ENCODE data around the gene LPIN1. TPM values are rescaled to one million over a fixed set of nuclear protein-coding genes. Genes with fewer than 3 reads are reported as not detected.

Gene LPIN1
- total RNA-seq, 1 donor, result 62.2 TPM

- peak; percentile 97 for DNase-seq (ENCODE audit: low read depth)
- TF ChIP-seq CTCF (IDR thresholded peaks at IDR 0.05; ENCODE audit: insufficient read depth, low read depth, low read length), result peak; percentile 79
- no peak overlapping the region for H3K4me3 ChIP-seq (ENCODE audit: low read depth, low read length)
Observed at GRCh38 chr2:11738589-11739436, 7.6 kb upstream of the LPIN1 start.

GRCh38 chr2:11740723-11741122 lies 5.7 kb upstream of the LPIN1 start:
- no peak for TF ChIP-seq CTCF (IDR thresholded peaks at IDR 0.05; ENCODE audit: insufficient read depth, low read depth, low read length)
- no peak overlapping the region for H3K4me3 ChIP-seq (ENCODE audit: low read depth, low read length)
- DNase-seq (ENCODE audit: low read depth), result no peak

DNA sequence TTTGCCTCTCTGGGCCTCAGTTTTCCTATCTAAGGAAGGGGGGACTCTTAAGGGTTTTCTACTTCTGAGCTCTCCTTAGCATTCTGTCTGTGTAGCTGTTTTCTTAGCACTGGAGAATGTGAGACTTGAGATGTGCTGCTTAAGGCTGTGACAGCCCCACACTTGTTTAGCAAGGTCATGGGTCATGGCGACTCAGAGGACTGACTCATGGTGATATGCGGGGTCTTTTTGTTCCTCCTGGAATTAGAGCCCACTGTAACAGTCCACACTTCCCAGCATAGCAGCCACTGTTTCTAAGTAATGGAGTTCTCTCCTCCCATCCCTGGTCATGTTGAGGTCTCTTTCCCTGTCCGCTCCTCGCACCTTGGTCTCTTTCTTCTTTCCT lies 4.1 kb upstream of the LPIN1 start:
- no peak for TF ChIP-seq CTCF (IDR thresholded peaks at IDR 0.05; ENCODE audit: insufficient read depth, low read depth, low read length)
- no peak for DNase-seq (ENCODE audit: low read depth)
- H3K4me3 ChIP-seq (ENCODE audit: low read depth, low read length), result no peak overlapping the region

DNA sequence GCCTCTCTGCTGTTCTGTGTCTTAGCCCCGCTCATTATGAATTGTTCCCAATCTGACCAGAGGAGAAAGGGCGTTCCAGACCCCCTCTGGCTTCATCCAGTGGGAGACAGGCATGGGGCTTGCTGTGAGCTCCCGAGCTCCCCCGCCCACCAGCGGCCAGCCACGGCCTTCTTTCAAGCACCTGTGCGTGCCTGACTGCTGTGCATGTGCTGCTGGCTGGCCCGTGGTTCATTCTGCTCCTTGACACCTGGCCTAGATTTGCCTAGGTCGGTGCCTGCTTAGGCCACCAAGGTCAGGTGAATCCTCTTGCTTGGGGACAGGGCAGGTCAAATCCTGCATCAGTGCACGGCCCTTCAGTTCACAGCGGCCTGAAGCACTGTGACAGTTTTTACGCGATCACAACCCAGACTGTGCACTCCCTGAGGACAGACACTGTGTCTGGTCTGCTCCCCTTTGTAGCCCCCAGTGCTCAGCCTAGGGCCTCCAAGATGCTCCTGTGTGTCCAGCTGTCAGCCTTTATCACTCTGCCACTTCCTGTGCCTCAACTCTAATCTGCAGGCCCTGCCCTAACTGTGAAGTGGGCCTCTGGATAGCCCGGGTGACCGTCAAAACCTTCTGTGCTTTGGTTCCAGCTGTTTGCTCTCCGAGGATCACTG lies 3.6 kb upstream of the LPIN1 start:
- H3K4me3 ChIP-seq (ENCODE audit: low read depth, low read length), result no peak overlapping the region
- no peak for TF ChIP-seq CTCF (IDR thresholded peaks at IDR 0.05; ENCODE audit: insufficient read depth, low read depth, low read length)
- DNase-seq (ENCODE audit: low read depth), result no peak

- no peak for TF ChIP-seq CTCF (IDR thresholded peaks at IDR 0.05; ENCODE audit: insufficient read depth, low read depth, low read length)
- no peak for DNase-seq (ENCODE audit: low read depth)
Observed at GRCh38 chr2:11743366-11743765, 3.1 kb upstream of the LPIN1 start.

GRCh38 chr2:11743846-11744553 lies 2.4 kb upstream of the LPIN1 start:
- peak overlapping the region; percentile 18 for H3K4me3 ChIP-seq (ENCODE audit: low read depth, low read length)
- TF ChIP-seq CTCF (IDR thresholded peaks at IDR 0.05; ENCODE audit: insufficient read depth, low read depth, low read length), result no peak

More at GRCh38 chr2:11743366-11743765, 3.1 kb upstream of the LPIN1 start:
- H3K4me3 ChIP-seq (ENCODE audit: low read depth, low read length), result no peak overlapping the region

More at GRCh38 chr2:11743846-11744553, 2.4 kb upstream of the LPIN1 start:
- peak; percentile 100 for DNase-seq (ENCODE audit: low read depth)

Measured in fibroblast of villous mesenchyme (primary cell).